Esophagus mucosa (tissue), 1 donor: ENCODE data around the gene SLC10A3. TPM values are rescaled to one million over a fixed set of nuclear protein-coding genes. Genes with fewer than 3 reads are reported as not detected.

Source experiments
- ATAC-seq: fragments of 200-7000 bp; cut with Tn5 transposase; one replicate; pipeline ENCODE4 v1.9.1; 2020
- total RNA-seq: library from RNA; stranded (reverse); gene quantifications from one replicate; pipeline ENCODE4 v1.2.4, GENCODE V29; 2023
- donor health status: DM: yes; HTN: yes; CAD: no.

Gene SLC10A3
- total RNA-seq, 1 donor from 2014 or later, result 20.6 TPM

- ATAC-seq, result no peak
Observed at GRCh38 chrX:154462396-154462795, 28.0 kb downstream of the SLC10A3 start.

GRCh38 chrX:154460326-154460725 lies 30.1 kb downstream of the SLC10A3 start:
- ATAC-seq, result no peak

GRCh38 chrX:154459832-154460231 lies 30.6 kb downstream of the SLC10A3 start:
- ATAC-seq, result no peak

- peak; percentile 61 for ATAC-seq
Observed at GRCh38 chrX:154458954-154459778, 31.3 kb downstream of the SLC10A3 start.

GRCh38 chrX:154458116-154458953 lies 32.1 kb downstream of the SLC10A3 start, which contains the start of gene PLXNA3:
Gene PLXNA3, plus strand, starts transcription at chrX:154458281. Its CDS starts 1,903 bp downstream, at chrX:154460184.
- ATAC-seq, result peak; percentile 70

GRCh38 chrX:154457491-154458115 lies 32.8 kb downstream of the SLC10A3 start:
- peak; percentile 44 for ATAC-seq

GRCh38 chrX:154452823-154453222 lies 37.6 kb downstream of the SLC10A3 start:
- no peak for ATAC-seq

GRCh38 chrX:154450312-154450711 lies 40.1 kb downstream of the SLC10A3 start:
- no peak for ATAC-seq

- ATAC-seq, result no peak
Observed at GRCh38 chrX:154449618-154450017, 40.8 kb downstream of the SLC10A3 start.

GRCh38 chrX:154448484-154448883 lies 41.9 kb downstream of the SLC10A3 start:
- no peak for ATAC-seq

GRCh38 chrX:154446430-154446829 lies 44.0 kb downstream of the SLC10A3 start:
- ATAC-seq, result no peak

- no peak for ATAC-seq
Observed at GRCh38 chrX:154445776-154446175, 44.7 kb downstream of the SLC10A3 start.

GRCh38 chrX:154444755-154445246 lies 45.6 kb downstream of the SLC10A3 start:
- ATAC-seq, result no peak

- ATAC-seq, result peak; percentile 66
Observed at GRCh38 chrX:154443992-154444754, 46.3 kb downstream of the SLC10A3 start, which contains the start of gene FAM50A. Gene FAM50A, plus strand, starts transcription at chrX:154444141. Its CDS starts 95 bp downstream, at chrX:154444236.

- no peak for ATAC-seq
Observed at GRCh38 chrX:154443479-154443910, 46.9 kb downstream of the SLC10A3 start.

GRCh38 chrX:154441984-154442707 lies 48.3 kb downstream of the SLC10A3 start:
- peak; percentile 64 for ATAC-seq

GRCh38 chrX:154441564-154441963 lies 48.9 kb downstream of the SLC10A3 start:
- ATAC-seq, result no peak

- ATAC-seq, result no peak
Observed at GRCh38 chrX:154440623-154441357, 49.6 kb downstream of the SLC10A3 start.

- no peak for ATAC-seq
Observed at GRCh38 chrX:154439841-154440240, 50.6 kb downstream of the SLC10A3 start.
